H1 (cell line): ENCODE data around the gene EPHB6.

ENCODE experiments used
- BRCA1 ChIP-seq: IDR thresholded peaks from 2 replicates; pipeline ENCODE4 v1.6.1; 2012; ENCODE audit warnings: low read depth, low read length, improper control_type of control experiment
- CREB1 ChIP-seq: IDR thresholded peaks from 2 replicates; pipeline ENCODE4 v1.6.1; 2012; ENCODE audit warnings: inconsistent platforms
- GABPA ChIP-seq: IDR thresholded peaks from 2 replicates; pipeline ENCODE4 v1.6.1; 2011; ENCODE audit warnings: mild to moderate bottlenecking, low read length, moderate library complexity, borderline replicate concordance; ENCODE audit not compliant: insufficient read depth
- MAX ChIP-seq: IDR thresholded peaks from 2 replicates; pipeline ENCODE4 v1.6.1; 2012; ENCODE audit warnings: inconsistent platforms
- PHF8 ChIP-seq: fragments of 200-600 bp; sonication (generic); conservative IDR thresholded peaks from 2 replicates; pipeline ENCODE4 v1.7.1; 2012; ENCODE audit warnings: low read depth, mild to moderate bottlenecking, inconsistent platforms, low read length, moderate library complexity
- SIRT6 ChIP-seq: IDR thresholded peaks from one replicate; pipeline ENCODE4 v1.7.1; 2012; ENCODE audit warnings: low read length, inconsistent platforms
- USF2 ChIP-seq: IDR thresholded peaks from 2 replicates; pipeline ENCODE4 v1.6.1; 2011; ENCODE audit warnings: low read length, improper control_type of control experiment
- TF ChIP-seq, protein P1 (sequence below), 3 experiments: IDR thresholded peaks; 1 replicate in 2 of 3; 2 replicates in 1 of 3; pipeline versions ENCODE4 v1.5.1 to v1.6.1; 2011; ENCODE audit warnings: low read length in 3 of 3, mild to moderate bottlenecking in 3 of 3, inconsistent platforms in 2 of 3, low read depth in 1 of 3, moderate library complexity in 1 of 3; ENCODE audit not compliant: insufficient read depth in 1 of 3; ENCODE audit errors: control extremely low read depth in 1 of 3

GRCh38 chr7:142827951-142828500, 26.9 kb upstream of the EPHB6 start:
- TF ChIP-seq PHF8 (no peak), BRCA1 (no peak), SIRT6 (no peak), GABPA (no peak), USF2 (no peak), CREB1 (no peak), MAX (no peak)
- TF ChIP-seq, protein P1, sequence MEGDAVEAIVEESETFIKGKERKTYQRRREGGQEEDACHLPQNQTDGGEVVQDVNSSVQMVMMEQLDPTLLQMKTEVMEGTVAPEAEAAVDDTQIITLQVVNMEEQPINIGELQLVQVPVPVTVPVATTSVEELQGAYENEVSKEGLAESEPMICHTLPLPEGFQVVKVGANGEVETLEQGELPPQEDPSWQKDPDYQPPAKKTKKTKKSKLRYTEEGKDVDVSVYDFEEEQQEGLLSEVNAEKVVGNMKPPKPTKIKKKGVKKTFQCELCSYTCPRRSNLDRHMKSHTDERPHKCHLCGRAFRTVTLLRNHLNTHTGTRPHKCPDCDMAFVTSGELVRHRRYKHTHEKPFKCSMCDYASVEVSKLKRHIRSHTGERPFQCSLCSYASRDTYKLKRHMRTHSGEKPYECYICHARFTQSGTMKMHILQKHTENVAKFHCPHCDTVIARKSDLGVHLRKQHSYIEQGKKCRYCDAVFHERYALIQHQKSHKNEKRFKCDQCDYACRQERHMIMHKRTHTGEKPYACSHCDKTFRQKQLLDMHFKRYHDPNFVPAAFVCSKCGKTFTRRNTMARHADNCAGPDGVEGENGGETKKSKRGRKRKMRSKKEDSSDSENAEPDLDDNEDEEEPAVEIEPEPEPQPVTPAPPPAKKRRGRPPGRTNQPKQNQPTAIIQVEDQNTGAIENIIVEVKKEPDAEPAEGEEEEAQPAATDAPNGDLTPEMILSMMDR (IDR thresholded peaks at IDR 0.05; ENCODE audit: control extremely low read depth in 1 of 3, insufficient read depth in 1 of 3, low read depth in 1 of 3, low read length in 3 of 3): no peak
